ENCODE measurements around the gene BLOC1S1.

The BLOC1S1 gene

GRCh38 chr12:55728186-55728938 is 12.5 kb downstream of the BLOC1S1 start:
- DNase-seq (ENCODE audit: low read depth in 2 of 2), result no peak

- DNase-seq (ENCODE audit: low read depth in 2 of 2), result peak; percentile 68 to 76
Observed at GRCh38 chr12:55728939-55729818, 13.3 kb downstream of the BLOC1S1 start, which contains the start of gene CD63. Gene CD63 (minus strand): TSS chr12:55729009. CDS start chr12:55728341, 668 bp downstream.

GRCh38 chr12:55729819-55730818 is 14.3 kb downstream of the BLOC1S1 start:
- DNase-seq (ENCODE audit: low read depth in 2 of 2), result no peak

GRCh38 chr12:55732288-55732687 is 16.4 kb downstream of the BLOC1S1 start:
- no peak for DNase-seq (ENCODE audit: low read depth in 2 of 2)

- no peak for DNase-seq (ENCODE audit: low read depth in 2 of 2)
Observed at GRCh38 chr12:55733021-55733555, 17.2 kb downstream of the BLOC1S1 start.

- no peak for DNase-seq (ENCODE audit: low read depth in 2 of 2)
Observed at GRCh38 chr12:55733858-55734257, 18.0 kb downstream of the BLOC1S1 start.

- DNase-seq (ENCODE audit: low read depth in 2 of 2), result no peak
Observed at GRCh38 chr12:55734595-55734994, 18.7 kb downstream of the BLOC1S1 start.

- DNase-seq (ENCODE audit: low read depth in 2 of 2), result no peak
Observed at GRCh38 chr12:55736076-55736475, 20.2 kb downstream of the BLOC1S1 start.

GRCh38 chr12:55736780-55737580 is 21.1 kb downstream of the BLOC1S1 start:
- peak in 1 of 2 donors; percentile 59 for DNase-seq (ENCODE audit: low read depth in 2 of 2)

- no peak for DNase-seq (ENCODE audit: low read depth in 2 of 2)
Observed at GRCh38 chr12:55737581-55738122, 21.8 kb downstream of the BLOC1S1 start.

GRCh38 chr12:55738123-55739024 is 22.5 kb downstream of the BLOC1S1 start:
- DNase-seq (ENCODE audit: low read depth in 2 of 2), result peak in 1 of 2 donors; percentile 76

GRCh38 chr12:55739025-55739378 is 23.2 kb downstream of the BLOC1S1 start:
- DNase-seq (ENCODE audit: low read depth in 2 of 2), result no peak

- no peak for DNase-seq (ENCODE audit: low read depth in 2 of 2)
Observed at GRCh38 chr12:55741931-55742680, 26.3 kb downstream of the BLOC1S1 start.

- DNase-seq (ENCODE audit: low read depth in 2 of 2), result peak; percentile 67 to 69
Observed at GRCh38 chr12:55742719-55743405, 27.0 kb downstream of the BLOC1S1 start, which contains the start of gene GDF11. Gene GDF11 (plus strand): TSS chr12:55743122. CDS start chr12:55743317, 195 bp downstream.

- DNase-seq (ENCODE audit: low read depth in 2 of 2), result no peak
Observed at GRCh38 chr12:55743406-55744339, 27.8 kb downstream of the BLOC1S1 start.

GRCh38 chr12:55744340-55745030 is 28.6 kb downstream of the BLOC1S1 start:
- no peak for DNase-seq (ENCODE audit: low read depth in 2 of 2)
